Epithelial cell of proximal tubule (primary cell): ENCODE data around the gene TNFRSF14. TPM values are rescaled to one million over a fixed set of nuclear protein-coding genes. Genes with fewer than 3 reads are reported as not detected.

ENCODE experiments used
- DNase-seq: peaks from one replicate; pipeline ENCODE4 v3.0.0-alpha.2; 2011; ENCODE audit warnings: low read depth
- H3K4me3 ChIP-seq: 2 replicates; pipeline ENCODE4 v1.5.1; 2011; ENCODE audit warnings: low read depth, mild to moderate bottlenecking, low read length
- total RNA-seq: library from RNA; depleted of rRNA; stranded (reverse); fragments of >200 nt; gene quantifications from 2 replicates; pipeline ENCODE4 v1.2.3, GENCODE V29; 2015
- TF ChIP-seq, protein P1 (sequence below): conservative IDR thresholded peaks from 2 replicates; pipeline ENCODE4 v1.5.1; 2012; ENCODE audit warnings: low read depth, mild to moderate bottlenecking, low read length

TNFRSF14 gene
- total RNA-seq, 1 donor from 2014 or later: 5.8 TPM

DNA sequence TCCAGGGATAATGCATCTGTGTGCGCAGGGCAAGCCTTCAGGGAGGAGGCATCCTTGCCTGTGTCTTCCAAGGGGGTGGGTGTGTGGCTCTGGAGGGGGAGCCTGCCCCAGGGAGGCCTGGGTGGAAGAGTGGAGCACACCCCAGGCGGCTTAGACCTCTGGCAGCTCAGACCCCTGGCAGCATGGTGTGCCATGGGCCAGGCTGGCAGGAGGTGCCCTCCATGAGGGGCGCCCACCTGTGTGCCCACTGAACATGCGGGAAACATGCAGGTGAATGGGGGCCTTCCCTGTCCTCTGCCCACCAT, 28.7 kb upstream of the TNFRSF14 start:
- TF ChIP-seq, protein P1, sequence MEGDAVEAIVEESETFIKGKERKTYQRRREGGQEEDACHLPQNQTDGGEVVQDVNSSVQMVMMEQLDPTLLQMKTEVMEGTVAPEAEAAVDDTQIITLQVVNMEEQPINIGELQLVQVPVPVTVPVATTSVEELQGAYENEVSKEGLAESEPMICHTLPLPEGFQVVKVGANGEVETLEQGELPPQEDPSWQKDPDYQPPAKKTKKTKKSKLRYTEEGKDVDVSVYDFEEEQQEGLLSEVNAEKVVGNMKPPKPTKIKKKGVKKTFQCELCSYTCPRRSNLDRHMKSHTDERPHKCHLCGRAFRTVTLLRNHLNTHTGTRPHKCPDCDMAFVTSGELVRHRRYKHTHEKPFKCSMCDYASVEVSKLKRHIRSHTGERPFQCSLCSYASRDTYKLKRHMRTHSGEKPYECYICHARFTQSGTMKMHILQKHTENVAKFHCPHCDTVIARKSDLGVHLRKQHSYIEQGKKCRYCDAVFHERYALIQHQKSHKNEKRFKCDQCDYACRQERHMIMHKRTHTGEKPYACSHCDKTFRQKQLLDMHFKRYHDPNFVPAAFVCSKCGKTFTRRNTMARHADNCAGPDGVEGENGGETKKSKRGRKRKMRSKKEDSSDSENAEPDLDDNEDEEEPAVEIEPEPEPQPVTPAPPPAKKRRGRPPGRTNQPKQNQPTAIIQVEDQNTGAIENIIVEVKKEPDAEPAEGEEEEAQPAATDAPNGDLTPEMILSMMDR: no peak
- no peak overlapping the region for H3K4me3 ChIP-seq
- DNase-seq: no peak

DNA sequence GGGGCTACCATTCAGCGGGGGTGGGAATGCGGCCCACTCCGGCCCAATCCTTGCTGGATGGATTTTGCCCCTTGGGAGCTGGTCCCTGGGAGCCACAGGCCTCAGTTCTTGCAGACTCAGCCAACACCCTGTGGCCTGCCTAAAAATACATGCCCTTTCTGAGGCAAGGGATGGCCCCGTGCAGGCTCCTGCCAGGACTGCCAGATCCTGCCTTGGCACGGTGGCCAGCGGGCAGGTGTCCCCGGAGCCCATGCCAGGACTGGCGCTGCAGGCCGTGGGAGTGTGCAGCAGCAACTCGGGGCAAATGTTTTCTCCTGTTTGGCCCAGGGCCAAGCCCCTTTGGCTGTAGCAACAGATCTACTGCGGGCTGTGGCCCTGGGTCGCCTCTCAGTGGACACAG, 28.2 kb upstream of the TNFRSF14 start:
- H3K4me3 ChIP-seq: no peak overlapping the region
- DNase-seq: no peak
- TF ChIP-seq, protein P1: no peak

DNA sequence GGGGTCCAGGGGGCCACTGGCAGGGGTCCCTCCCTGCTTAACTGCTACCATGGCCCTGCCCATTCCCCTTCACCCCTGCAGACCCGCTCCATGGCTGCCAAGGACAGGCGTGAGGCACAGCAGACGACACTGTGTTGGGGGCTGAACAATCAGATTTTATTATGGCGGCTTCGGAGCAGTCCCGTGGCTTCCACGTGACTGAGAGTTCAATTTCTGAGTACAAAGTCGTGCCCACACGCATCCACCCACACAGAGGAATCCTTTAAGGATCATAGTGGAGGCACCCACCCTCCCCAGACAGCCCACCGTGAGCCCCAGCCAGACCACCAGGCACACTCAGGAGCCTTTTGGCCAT, 27.6 kb upstream of the TNFRSF14 start:
- DNase-seq: no peak
- TF ChIP-seq, protein P1: no peak
- H3K4me3 ChIP-seq: no peak overlapping the region

DNA sequence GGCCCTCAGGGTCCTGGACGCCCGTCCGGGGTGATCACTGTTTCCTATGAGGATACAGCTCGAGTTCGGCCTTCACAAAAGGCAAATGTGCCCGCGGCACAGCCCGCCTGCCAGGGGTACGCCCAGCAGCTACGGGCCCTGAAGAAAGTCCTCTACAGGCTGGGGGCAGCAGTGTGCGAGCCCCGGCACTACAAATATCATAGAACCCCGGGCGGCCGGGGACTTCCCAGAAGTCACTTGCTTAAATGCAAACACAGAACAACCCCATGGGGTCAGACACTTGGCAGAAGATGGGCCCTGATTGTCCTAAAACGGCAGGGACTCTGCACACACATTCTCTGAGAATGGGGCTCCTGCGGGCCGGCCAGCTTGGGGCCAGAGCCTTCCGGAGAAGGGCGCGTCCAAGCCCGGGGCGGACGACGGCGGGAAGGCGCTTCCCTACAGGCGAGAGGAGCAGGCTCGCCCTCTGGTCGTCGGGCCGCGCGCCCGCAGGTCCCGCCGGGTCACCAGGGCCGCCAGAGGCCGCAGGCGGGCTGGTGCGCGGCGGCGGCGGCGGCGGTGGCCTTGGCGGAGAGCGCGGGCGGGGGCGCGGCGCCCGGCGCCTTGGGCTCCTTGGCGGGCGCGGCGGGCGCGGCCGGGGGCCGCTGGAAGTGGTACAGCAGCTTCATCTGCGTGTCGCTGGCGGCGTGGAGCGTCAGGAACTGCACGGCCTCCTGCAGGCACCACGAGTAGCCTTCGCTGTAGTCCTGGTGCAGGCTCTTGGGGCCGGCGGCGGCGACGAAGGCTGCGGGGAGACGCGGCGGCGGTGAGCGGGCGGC, 27.0 kb upstream of the TNFRSF14 start:
- H3K4me3 ChIP-seq: no peak overlapping the region
- DNase-seq: no peak
- TF ChIP-seq, protein P1: no peak

DNA sequence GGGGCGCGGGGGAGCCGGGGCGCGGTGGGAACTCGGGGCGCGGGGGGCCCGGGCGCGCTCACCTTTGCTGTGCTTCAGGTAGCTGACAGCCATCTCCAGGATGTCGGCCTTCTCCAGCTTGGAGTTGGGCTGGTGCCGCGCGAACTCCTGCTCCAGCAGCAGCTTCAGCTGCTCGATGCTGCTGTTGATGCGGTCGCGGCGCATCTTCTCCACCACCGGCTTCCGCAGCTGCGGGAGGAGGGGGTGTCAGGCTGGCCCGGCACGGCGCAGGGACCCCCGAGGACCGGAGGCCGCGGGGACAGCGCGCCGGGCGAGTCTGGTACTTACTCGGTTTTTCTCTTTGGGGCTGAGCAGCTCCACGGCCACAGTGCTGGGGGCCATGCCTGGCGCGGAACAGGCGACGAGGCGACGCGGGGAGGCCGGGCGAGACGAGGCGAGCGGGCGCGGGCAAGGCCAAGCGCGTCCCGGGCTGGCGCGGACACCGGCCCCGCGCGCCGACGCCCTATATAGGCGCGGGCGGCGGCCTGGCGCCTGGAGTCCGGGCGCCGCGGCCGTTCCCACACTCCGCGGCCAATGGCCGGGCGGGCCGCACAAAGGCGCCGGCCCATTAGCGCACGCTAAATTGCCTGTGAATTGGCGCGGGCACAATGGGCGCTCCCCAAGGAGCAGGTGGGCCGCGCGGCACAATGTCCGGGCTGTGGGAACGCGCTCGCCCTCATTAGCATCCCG, 26.2 kb upstream of the TNFRSF14 start, which contains the start of gene HES5:
Gene HES5, minus strand, starts transcription at position 480 of the 729 bp plus-strand sequence. Its CDS starts 99 bp downstream, at position 381.
- DNase-seq: no peak
- no peak within 1 kb of the TSS for H3K4me3 ChIP-seq
- TF ChIP-seq, protein P1: no peak

DNA sequence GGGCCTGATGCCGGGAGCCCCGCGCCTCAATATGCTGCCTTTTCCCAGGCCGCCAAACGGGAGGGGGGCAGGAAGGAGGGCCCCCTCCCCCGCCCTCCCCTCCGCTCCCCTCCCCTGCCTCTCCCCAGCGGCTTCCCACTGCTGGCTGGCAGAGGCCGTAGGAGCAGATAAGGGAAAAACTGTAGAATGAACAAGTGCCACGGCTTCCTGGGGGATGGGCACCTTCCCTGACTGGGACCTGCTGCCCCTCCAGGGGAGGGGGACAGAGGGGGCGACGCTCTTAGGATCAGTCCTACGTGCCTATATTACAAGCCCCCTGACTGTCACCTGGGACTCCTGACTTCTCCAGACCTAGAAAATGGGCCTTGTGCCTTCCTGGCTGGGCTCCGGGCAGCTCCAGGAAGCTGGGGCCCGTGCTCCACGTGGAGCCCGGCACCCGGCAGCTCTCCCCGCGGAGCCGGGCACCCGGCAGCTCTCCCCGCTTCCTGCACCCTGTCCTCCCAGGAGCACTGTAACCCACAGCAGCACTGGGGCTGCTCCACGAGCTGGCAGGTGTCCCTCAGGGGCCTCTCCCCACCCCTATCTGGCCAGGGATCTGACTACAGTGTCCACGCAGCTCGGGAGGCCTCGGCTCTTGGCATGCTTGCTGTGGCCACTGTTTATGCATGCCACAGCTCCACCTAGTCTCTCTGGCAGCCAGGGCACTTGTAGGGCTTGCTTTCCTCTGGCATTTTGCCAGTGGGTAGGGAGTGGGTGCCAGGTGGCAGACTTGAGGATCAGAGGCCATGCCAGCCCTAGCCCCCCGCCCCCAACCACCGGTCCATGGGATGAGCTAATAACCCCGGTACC, 25.4 kb upstream of the TNFRSF14 start:
- H3K4me3 ChIP-seq: no peak overlapping the region
- TF ChIP-seq, protein P1: no peak
- DNase-seq: no peak
